Upper lobe of left lung (tissue), 6 donors: ENCODE data around the gene GSTM2. TPM values are rescaled to one million over a fixed set of nuclear protein-coding genes. Genes with fewer than 3 reads are reported as not detected.
"Not testable (repeated sequence)": the region's sequence is repeated elsewhere in the genome, so short reads cannot be mapped to it uniquely, and the experiment has no call there.

Experiments
- ATAC-seq, 2 donors: fragments of 200-7000 bp; cut with Tn5 transposase; one replicate each; pipeline ENCODE4 v1.9.1; 2022; ENCODE audit warnings: mild to moderate bottlenecking in 2 of 2, moderate library complexity in 2 of 2; ENCODE audit not compliant: low FRiP score in 2 of 2
- DNase-seq, 2 donors: peaks; one replicate each; pipeline ENCODE4 v3.0.0-alpha.2; 2019 to 2020
- H3K27ac ChIP-seq, 4 donors: fragments of 200-600 bp; sonication (generic); one replicate each; pipeline ENCODE4 v1.5.1; 2016 to 2019
- H3K27me3 ChIP-seq, 4 donors: fragments of 200-600 bp; sonication (generic); one replicate each; pipeline ENCODE4 v1.5.1; 2017 to 2019
- H3K36me3 ChIP-seq, 4 donors: fragments of 200-600 bp; sonication (generic); one replicate each; pipeline ENCODE4 v1.5.1; 2016 to 2019
- H3K4me1 ChIP-seq, 4 donors: fragments of 200-600 bp; sonication (generic); one replicate each; pipeline ENCODE4 v1.5.1; 2018 to 2019
- H3K4me3 ChIP-seq, 4 donors: fragments of 200-600 bp; sonication (generic); one replicate each; pipeline ENCODE4 v1.5.1; 2017 to 2019; ENCODE audit warnings: mild to moderate bottlenecking in 2 of 4, moderate library complexity in 1 of 4
- H3K9me3 ChIP-seq, 4 donors: fragments of 200-600 bp; sonication (generic); one replicate each; pipeline ENCODE4 v1.5.1; 2018 to 2019
- CTCF ChIP-seq, 6 experiments: fragments of 450-650 bp in 4 of 6; fragments of 200-600 bp in 2 of 6; sonication (generic) in 2 of 6; IDR thresholded peaks; one replicate each; pipeline ENCODE4 v1.5.1; 2016 to 2019; ENCODE audit warnings: antibody characterized with exemption in 6 of 6
- EP300 ChIP-seq, 4 donors: sonication (generic); formaldehyde crosslinking; IDR thresholded peaks; one replicate each; pipeline ENCODE4 v1.5.1; 2017; ENCODE audit warnings: antibody characterized with exemption in 4 of 4, control low read depth in 2 of 4
- POLR2A ChIP-seq, 4 donors: fragments of 450-650 bp; IDR thresholded peaks; one replicate each; pipeline ENCODE4 v1.5.1; 2016 to 2017; ENCODE audit warnings: antibody characterized with exemption in 4 of 4, mild to moderate bottlenecking in 2 of 4
- POLR2AphosphoS5 ChIP-seq, 2 donors: sonication (generic); formaldehyde crosslinking; IDR thresholded peaks; one replicate each; pipeline ENCODE4 v1.5.1; 2017; ENCODE audit warnings: antibody characterized with exemption in 2 of 2
- WGBS, 2 donors: methylation state at CpG; one replicate each; pipeline ENCODE4 v1.1.5; 2017 to 2018; 5-methylcytosine and 5-hydroxymethylcytosine counted together
- total RNA-seq, 6 donors: library from RNA; depleted of rRNA in 4 of 6; stranded (reverse); fragments of >200 nt in 4 of 6; gene quantifications; one replicate each; pipeline versions ENCODE4 v1.1.0 to v1.2.1, GENCODE V29; 2016 to 2021
- donor health status: DM: no; HTN: no; CAD: no; lungs with moderate emphysema.
- donor health status: DM: no; HTN: yes; CAD: no; lungs with severe emphysema.

The GSTM2 gene
- total RNA-seq, 6 donors from 2014 or later = 19.0 to 263 (median 31.6) TPM

- H3K27me3 ChIP-seq = no peaks in the 10 kb centered on the region
These were observed 36.3 kb downstream of the GSTM2 start for GRCh38 chr1:109704173-109704572.

GRCh38 chr1:109705411-109705810 lies 37.6 kb downstream of the GSTM2 start:
- WGBS, 2 donors = 59 to 69% methylated on average over 4 of the region's 4 CpGs
- Histone ChIP-seq H3K36me3 (no peaks in the 10 kb centered on the region), H3K4me3 (no peak overlapping the region), H3K27ac (no peak overlapping the region), H3K9me3 (peaks cover 0 to 11% (median 1%) of the 10 kb centered on the region in 4 donors), H3K27me3 (no peaks in the 10 kb centered on the region), H3K4me1 (no peaks in the 10 kb centered on the region)
- ATAC-seq = no peak
- DNase-seq = no peak
- TF ChIP-seq POLR2AphosphoS5 (IDR thresholded peaks at IDR 0.05) (no peak), CTCF (IDR thresholded peaks at IDR 0.05) (no peak), EP300 (IDR thresholded peaks at IDR 0.05) (no peak), POLR2A (IDR thresholded peaks at IDR 0.05) (no peak)

More at GRCh38 chr1:109704173-109704572, 36.3 kb downstream of the GSTM2 start:
- Histone ChIP-seq H3K9me3 (peaks cover 0 to 11% (median 1%) of the 10 kb centered on the region in 4 donors), H3K36me3 (no peaks in the 10 kb centered on the region), H3K4me1 (no peaks in the 10 kb centered on the region), H3K27ac (no peak overlapping the region), H3K4me3 (no peak overlapping the region)
- WGBS, 2 donors = 70 to 79% methylated on average over 8 of the region's 8 CpGs
- DNase-seq (no peak), ATAC-seq (no peak)
- TF ChIP-seq POLR2AphosphoS5 (IDR thresholded peaks at IDR 0.05) (no peak), POLR2A (IDR thresholded peaks at IDR 0.05) (no peak), EP300 (IDR thresholded peaks at IDR 0.05) (no peak), CTCF (IDR thresholded peaks at IDR 0.05) (no peak)

- WGBS, 2 donors = 63 to 79% methylated on average over 4 of the region's 4 CpGs
- not testable (repeated sequence) for H3K4me1 ChIP-seq, H3K36me3 ChIP-seq, H3K4me3 ChIP-seq, DNase-seq, H3K27ac ChIP-seq, H3K27me3 ChIP-seq, ATAC-seq
- peaks cover 0 to 11% (median 1%) of the 10 kb centered on the region in 4 donors for H3K9me3 ChIP-seq
These were observed 41.1 kb downstream of the GSTM2 start for GRCh38 chr1:109708949-109709348.

- not testable (repeated sequence) for H3K27me3 ChIP-seq, H3K4me3 ChIP-seq, H3K4me1 ChIP-seq, H3K27ac ChIP-seq, ATAC-seq, DNase-seq, H3K36me3 ChIP-seq
- peaks cover 0 to 11% (median 1%) of the 10 kb centered on the region in 4 donors for H3K9me3 ChIP-seq
These were observed 42.0 kb downstream of the GSTM2 start for GRCh38 chr1:109709822-109710221.

- not testable (repeated sequence) for H3K27ac ChIP-seq, H3K27me3 ChIP-seq, H3K36me3 ChIP-seq, H3K4me1 ChIP-seq
- WGBS, 2 donors = 46 to 54% methylated on average over 8 to 11 of the region's 33 CpGs
- peak; percentile 47 to 84 for ATAC-seq
- peak within 1 kb of the TSS in 3 of 4 donors; percentile 24 to 40 (median 38) for H3K4me3 ChIP-seq
- peaks cover 0 to 11% (median 1%) of the 10 kb centered on the region in 4 donors for H3K9me3 ChIP-seq
- DNase-seq = peak in 1 of 2 donors; percentile 83
These were observed 43.9 kb downstream of the GSTM2 start, which contains the start of gene GSTM5 for GRCh38 chr1:109711593-109712320. Gene GSTM5 (plus strand): TSS chr1:109712251. CDS start chr1:109712313, 62 bp downstream.

- WGBS, 2 donors = 60 to 77% methylated on average over 14 to 17 of the region's 22 CpGs
- DNase-seq = peak in 1 of 2 donors; percentile 67
- H3K27me3 ChIP-seq = no peaks in the 10 kb centered on the region
- peak overlapping the region in 3 of 4 donors; percentile 24 to 40 (median 38) for H3K4me3 ChIP-seq
- TF ChIP-seq CTCF (IDR thresholded peaks at IDR 0.05) = no peak
- no peak for TF ChIP-seq POLR2A (IDR thresholded peaks at IDR 0.05)
- no peak for TF ChIP-seq POLR2AphosphoS5 (IDR thresholded peaks at IDR 0.05)
- no peak for TF ChIP-seq EP300 (IDR thresholded peaks at IDR 0.05)
- peaks cover 0 to 11% (median 1%) of the 10 kb centered on the region in 4 donors for H3K9me3 ChIP-seq
- H3K36me3 ChIP-seq = no peaks in the 10 kb centered on the region
- peak; percentile 41 for ATAC-seq
- no peak overlapping the region for H3K27ac ChIP-seq
- no peaks in the 10 kb centered on the region for H3K4me1 ChIP-seq
These were observed 44.5 kb downstream of the GSTM2 start for GRCh38 chr1:109712321-109712864.
